NB4 (cell line): ENCODE data around the gene APP.

Experiments used
- DNase-seq: peaks from one replicate; pipeline ENCODE4 v3.0.0; 2010; ENCODE audit warnings: low read depth
- H3K4me3 ChIP-seq: one replicate; pipeline ENCODE4 v1.5.1; 2011; ENCODE audit warnings: mild to moderate bottlenecking, low read depth, low read length, moderate library complexity
- CTCF ChIP-seq: IDR thresholded peaks from one replicate; pipeline ENCODE4 v1.5.1; 2012; ENCODE audit warnings: low read depth, low read length
- MAX ChIP-seq: IDR thresholded peaks from 2 replicates; pipeline ENCODE4 v1.6.1; 2011; ENCODE audit warnings: low read depth, low read length
- MYC ChIP-seq: IDR thresholded peaks from 2 replicates; pipeline ENCODE4 v1.6.1; 2011; ENCODE audit warnings: low read depth, low read length
- POLR2A ChIP-seq: IDR thresholded peaks from 2 replicates; pipeline ENCODE4 v1.6.1; 2011; ENCODE audit warnings: mild to moderate bottlenecking; ENCODE audit not compliant: insufficient read length; ENCODE audit errors: extremely low read depth

The APP gene

GRCh38 chr21:25862596-25862995 lies 308.0 kb downstream of the APP start:
- DNase-seq: peak; percentile 40
- no peak for TF ChIP-seq MAX
- peak; percentile 60 for TF ChIP-seq CTCF
- no peak for TF ChIP-seq MYC
- no peak for TF ChIP-seq POLR2A
- no peak overlapping the region for H3K4me3 ChIP-seq

GRCh38 chr21:25862112-25862511 lies 308.5 kb downstream of the APP start:
- no peak for TF ChIP-seq POLR2A
- TF ChIP-seq CTCF: no peak
- TF ChIP-seq MYC: no peak
- no peak for TF ChIP-seq MAX
- no peak overlapping the region for H3K4me3 ChIP-seq

GRCh38 chr21:25859235-25859929 lies 311.2 kb downstream of the APP start:
- no peak for DNase-seq
- no peak overlapping the region for H3K4me3 ChIP-seq
- no peak for TF ChIP-seq MAX
- TF ChIP-seq CTCF: no peak
- TF ChIP-seq MYC: no peak
- TF ChIP-seq POLR2A: no peak

More at GRCh38 chr21:25862112-25862511, 308.5 kb downstream of the APP start:
- no peak for DNase-seq

- no peak overlapping the region for H3K4me3 ChIP-seq
- no peak for TF ChIP-seq MAX
- no peak for TF ChIP-seq POLR2A
- TF ChIP-seq MYC: no peak
- no peak for TF ChIP-seq CTCF
- DNase-seq: no peak
Measured at GRCh38 chr21:25858325-25858724, 312.2 kb downstream of the APP start.

DNA sequence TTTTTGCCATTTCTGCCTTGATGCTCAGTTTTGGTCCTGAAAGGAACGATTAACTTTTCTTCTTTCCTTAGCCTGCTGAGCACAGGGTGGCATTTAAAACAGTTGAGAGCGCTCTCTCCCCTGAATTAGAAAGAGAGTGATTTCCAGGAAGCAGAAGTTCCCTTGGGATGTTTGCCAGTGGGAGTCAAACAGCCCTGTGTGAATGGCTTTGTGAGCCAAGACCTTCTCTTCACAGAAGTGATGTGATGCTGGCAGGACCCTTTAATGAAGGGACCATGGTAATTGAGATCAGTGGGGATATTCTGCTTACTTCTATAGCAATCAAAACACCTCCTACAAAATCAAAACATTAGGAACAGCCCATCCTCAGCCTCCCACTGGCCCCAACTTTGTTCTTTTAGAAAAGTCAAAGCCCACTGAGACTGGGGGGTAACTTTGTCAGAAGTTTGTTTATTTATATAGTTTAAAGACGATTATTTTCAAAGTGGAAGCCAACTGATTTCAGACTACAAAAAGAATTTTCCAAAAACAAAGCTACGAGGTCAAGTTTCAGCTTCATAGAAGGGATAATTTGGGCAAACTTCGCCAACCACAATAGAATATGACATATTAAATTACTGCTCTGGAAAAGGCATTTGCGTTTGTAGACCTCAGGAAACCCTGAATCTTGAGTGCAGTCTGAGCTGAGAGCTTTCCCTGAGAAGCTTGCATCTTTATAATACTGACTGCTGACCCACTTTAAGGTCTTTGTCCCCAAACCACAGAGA lies 313.1 kb downstream of the APP start:
- TF ChIP-seq POLR2A (no peak), CTCF (no peak), MAX (no peak)
- no peak overlapping the region for H3K4me3 ChIP-seq
- DNase-seq: no peak
